Body of pancreas (tissue), 4 donors: ENCODE measurements around the gene STIL.

Experiments used
- POLR2A ChIP-seq, 3 donors: fragments of 450-650 bp; IDR thresholded peaks; one replicate each; pipeline ENCODE4 v1.6.1; 2016; ENCODE audit warnings: antibody characterized with exemption in 3 of 3, mild to moderate bottlenecking in 2 of 3
- TF ChIP-seq, protein P1 (sequence below), 7 experiments: fragments of 450-650 bp in 4 of 7; fragments of 200-600 bp in 3 of 7; sonication (generic) in 3 of 7; IDR thresholded peaks; one replicate each; pipeline ENCODE4 v1.5.1; 2016 to 2019; ENCODE audit warnings: antibody characterized with exemption in 7 of 7

DNA sequence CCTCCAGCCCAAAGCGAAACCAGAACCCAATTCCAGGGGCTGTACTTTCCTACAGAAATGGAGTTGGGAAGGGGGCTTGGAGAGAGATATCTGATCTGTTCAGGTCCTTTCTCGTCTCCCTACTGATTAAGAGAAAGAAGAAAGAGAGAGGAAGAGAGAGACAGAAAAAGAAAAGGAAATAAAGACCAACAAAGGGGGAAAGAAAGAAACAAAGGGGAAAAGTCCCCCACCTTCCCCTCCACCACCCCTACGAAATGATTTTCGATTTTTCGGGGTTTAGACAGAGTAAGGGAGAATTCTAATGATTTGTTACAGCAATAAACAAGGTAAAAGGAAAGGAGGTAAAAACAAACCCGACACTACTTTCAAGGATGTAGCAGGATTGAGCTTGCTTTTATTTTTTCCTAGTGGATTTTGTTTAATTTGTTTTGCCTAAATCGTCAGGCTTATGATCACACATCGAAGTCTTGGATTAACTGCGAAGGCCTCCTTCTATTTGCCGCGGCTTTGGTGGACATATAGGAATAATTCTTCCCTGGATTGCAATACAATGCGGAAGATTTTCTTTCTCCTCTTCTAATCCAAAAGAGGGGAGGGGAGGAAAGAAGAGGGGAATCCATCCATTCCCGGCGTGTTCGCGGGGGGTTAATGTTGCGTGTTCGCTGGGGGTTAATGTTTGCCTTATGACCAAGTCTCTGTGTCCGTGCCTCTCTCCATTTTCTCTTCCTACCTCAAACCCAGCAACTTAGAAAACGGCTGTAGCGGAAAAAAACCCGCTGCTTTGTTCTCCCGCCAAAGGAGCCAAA, 83.9 kb downstream of the STIL start:
- TF ChIP-seq, protein P1, sequence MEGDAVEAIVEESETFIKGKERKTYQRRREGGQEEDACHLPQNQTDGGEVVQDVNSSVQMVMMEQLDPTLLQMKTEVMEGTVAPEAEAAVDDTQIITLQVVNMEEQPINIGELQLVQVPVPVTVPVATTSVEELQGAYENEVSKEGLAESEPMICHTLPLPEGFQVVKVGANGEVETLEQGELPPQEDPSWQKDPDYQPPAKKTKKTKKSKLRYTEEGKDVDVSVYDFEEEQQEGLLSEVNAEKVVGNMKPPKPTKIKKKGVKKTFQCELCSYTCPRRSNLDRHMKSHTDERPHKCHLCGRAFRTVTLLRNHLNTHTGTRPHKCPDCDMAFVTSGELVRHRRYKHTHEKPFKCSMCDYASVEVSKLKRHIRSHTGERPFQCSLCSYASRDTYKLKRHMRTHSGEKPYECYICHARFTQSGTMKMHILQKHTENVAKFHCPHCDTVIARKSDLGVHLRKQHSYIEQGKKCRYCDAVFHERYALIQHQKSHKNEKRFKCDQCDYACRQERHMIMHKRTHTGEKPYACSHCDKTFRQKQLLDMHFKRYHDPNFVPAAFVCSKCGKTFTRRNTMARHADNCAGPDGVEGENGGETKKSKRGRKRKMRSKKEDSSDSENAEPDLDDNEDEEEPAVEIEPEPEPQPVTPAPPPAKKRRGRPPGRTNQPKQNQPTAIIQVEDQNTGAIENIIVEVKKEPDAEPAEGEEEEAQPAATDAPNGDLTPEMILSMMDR (IDR thresholded peaks at IDR 0.05), result no peak
- TF ChIP-seq POLR2A (IDR thresholded peaks at IDR 0.05), result no peak
